Muscle of leg (tissue), 11 donors: ENCODE results near the gene PTEN. TPM values are rescaled to one million over a fixed set of nuclear protein-coding genes. Genes with fewer than 3 reads are reported as not detected.
A peak's percentile ranks its signal among the peaks of the same experiment; 100 is the strongest.
"Not testable (repeated sequence)": the region's sequence is repeated elsewhere in the genome, so short reads cannot be mapped to it uniquely, and the experiment has no call there.

Experiments
- DNase-seq: peaks from one replicate; pipeline ENCODE4 v3.0.0; 2013
- H3K27ac ChIP-seq: one replicate; pipeline ENCODE4 v1.5.1; 2013; ENCODE audit warnings: mild to moderate bottlenecking, low read length, control low read depth
- H3K27me3 ChIP-seq: one replicate; pipeline ENCODE4 v1.6.1; 2013; ENCODE audit warnings: low read length; ENCODE audit not compliant: control insufficient read depth, insufficient read depth
- H3K36me3 ChIP-seq: one replicate; pipeline ENCODE4 v1.6.1; 2013; ENCODE audit warnings: low read length; ENCODE audit not compliant: control insufficient read depth, insufficient read depth
- H3K4me1 ChIP-seq: one replicate; pipeline ENCODE4 v1.6.1; 2013; ENCODE audit warnings: low read length; ENCODE audit not compliant: control insufficient read depth, insufficient read depth
- H3K4me3 ChIP-seq: one replicate; pipeline ENCODE4 v1.5.1; 2013; ENCODE audit warnings: low read length, control low read depth
- H3K9me3 ChIP-seq: replicated peaks from 2 replicates; pipeline ENCODE4 v1.6.1; 2013; ENCODE audit warnings: low read depth, low read length; ENCODE audit not compliant: control insufficient read depth
- WGBS: methylation state at CpG from one replicate; pipeline ENCODE4 v1.1.5; 2013; ENCODE audit warnings: missing lambda C conversion rate; ENCODE audit not compliant: insufficient coverage; 5-methylcytosine and 5-hydroxymethylcytosine counted together
- polyA plus RNA-seq, 8 donors: library from polyadenylated mRNA; unstranded; fragments of 120-200 nt; gene quantifications; one replicate each; pipeline versions ENCODE4 v1.2.1 to v1.2.3, GENCODE V29; 2013; ENCODE audit warnings: inconsistent platforms in 1 of 8, low replicate concordance in 1 of 8; ENCODE audit not compliant: insufficient read length in 8 of 8, insufficient read depth in 1 of 8
- total RNA-seq: library from RNA; stranded (reverse); fragments of 120-200 nt; gene quantifications from one replicate; pipeline ENCODE4 v1.2.4, GENCODE V29; 2013

PTEN gene
- total and polyA plus RNA-seq, 9 donors: 34.3 to 81.7 (median 42.6) TPM

DNA sequence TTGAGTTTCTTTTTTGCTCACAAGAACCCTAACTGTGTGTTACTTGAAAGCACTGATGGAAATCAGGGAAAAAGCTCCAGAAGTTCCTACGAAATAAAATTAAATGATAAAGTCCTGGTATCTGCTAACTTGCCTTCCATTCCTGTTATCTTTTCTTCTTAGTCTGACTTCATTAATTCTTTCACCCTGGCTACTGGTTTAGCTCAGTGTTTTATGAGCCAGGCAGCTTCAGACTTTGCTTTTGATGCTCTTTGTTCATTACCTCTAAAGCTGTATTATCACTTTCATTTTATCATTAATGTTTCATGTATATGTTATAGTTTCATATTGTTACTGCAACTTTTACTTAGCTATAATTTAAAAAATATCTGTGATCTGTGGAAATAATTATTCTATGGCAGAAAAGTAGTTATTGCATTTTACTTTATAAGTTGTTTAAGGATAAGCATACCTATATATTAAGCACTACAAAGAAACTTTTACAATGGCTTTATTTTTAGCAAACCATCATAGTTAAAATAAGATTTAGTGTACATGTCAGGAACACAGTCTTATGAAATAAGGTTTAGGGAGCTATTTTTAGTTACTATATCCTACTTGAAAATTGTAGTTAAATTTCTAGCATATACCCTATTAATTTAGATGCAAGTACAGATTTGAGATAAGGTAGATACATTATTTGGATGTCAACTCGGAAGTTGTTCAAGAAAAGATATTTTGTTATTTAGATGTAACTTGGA is 19.3 kb downstream of the PTEN start:
- H3K4me1 ChIP-seq: no peaks in the 10 kb centered on the region
- H3K4me3 ChIP-seq: no peak overlapping the region
- no CpG with 5 or more reads among the region's 2 CpGs for WGBS
- peaks cover 3% of the 10 kb centered on the region for H3K36me3 ChIP-seq
- no peaks in the 10 kb centered on the region for H3K9me3 ChIP-seq
- H3K27ac ChIP-seq: no peak overlapping the region
- H3K27me3 ChIP-seq: no peaks in the 10 kb centered on the region
- no peak for DNase-seq

DNA sequence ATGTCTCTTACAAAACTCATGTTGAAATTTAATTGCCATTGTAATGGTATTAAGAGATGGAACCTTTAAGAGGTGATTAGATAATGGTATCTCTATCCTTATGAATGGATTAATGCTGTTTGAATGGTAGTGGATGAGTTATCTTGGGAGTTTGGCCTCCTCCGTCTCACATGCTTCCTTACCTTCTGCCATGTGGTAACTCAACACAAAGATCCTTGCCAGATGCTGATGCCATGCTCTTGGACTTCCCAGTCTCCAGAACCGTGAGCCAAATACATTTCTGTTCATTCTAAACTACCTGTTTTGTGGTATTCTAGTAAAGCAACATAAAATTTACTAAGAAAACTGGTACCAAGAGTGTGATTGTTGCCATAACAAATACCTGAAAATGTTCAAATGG is 23.2 kb downstream of the PTEN start:
- Histone ChIP-seq H3K4me1 (no peaks in the 10 kb centered on the region), H3K27ac (no peak overlapping the region), H3K9me3 (no peaks in the 10 kb centered on the region), H3K4me3 (no peak overlapping the region), H3K36me3 (peaks cover 3% of the 10 kb centered on the region), H3K27me3 (no peaks in the 10 kb centered on the region)
- WGBS: no CpG with 5 or more reads among the region's 2 CpGs
- DNase-seq: no peak

DNA sequence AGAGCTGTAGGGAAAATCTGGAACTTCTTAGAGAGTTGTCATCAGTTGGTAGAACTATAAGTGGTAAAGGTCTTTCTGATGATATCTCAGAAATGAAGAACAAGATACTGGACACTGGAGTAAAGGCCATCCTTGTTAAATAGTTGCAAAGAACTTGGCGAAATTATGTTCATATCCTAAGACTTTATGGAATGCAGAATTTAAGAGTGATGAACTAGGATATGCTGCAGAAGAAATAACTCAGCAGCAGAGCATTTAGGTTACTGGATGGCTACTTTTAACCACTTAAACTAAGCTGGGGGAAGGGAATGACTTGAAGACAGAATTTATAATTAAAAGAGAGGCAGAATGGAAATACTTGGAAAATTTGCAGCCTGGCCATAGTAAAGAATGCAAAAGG is 23.7 kb downstream of the PTEN start:
- Histone ChIP-seq H3K4me1 (no peaks in the 10 kb centered on the region), H3K27ac (no peak overlapping the region), H3K27me3 (no peaks in the 10 kb centered on the region), H3K36me3 (peaks cover 3% of the 10 kb centered on the region), H3K4me3 (no peak overlapping the region), H3K9me3 (no peaks in the 10 kb centered on the region)
- no peak for DNase-seq
- no CpG with 5 or more reads among the region's 1 CpG for WGBS

DNA sequence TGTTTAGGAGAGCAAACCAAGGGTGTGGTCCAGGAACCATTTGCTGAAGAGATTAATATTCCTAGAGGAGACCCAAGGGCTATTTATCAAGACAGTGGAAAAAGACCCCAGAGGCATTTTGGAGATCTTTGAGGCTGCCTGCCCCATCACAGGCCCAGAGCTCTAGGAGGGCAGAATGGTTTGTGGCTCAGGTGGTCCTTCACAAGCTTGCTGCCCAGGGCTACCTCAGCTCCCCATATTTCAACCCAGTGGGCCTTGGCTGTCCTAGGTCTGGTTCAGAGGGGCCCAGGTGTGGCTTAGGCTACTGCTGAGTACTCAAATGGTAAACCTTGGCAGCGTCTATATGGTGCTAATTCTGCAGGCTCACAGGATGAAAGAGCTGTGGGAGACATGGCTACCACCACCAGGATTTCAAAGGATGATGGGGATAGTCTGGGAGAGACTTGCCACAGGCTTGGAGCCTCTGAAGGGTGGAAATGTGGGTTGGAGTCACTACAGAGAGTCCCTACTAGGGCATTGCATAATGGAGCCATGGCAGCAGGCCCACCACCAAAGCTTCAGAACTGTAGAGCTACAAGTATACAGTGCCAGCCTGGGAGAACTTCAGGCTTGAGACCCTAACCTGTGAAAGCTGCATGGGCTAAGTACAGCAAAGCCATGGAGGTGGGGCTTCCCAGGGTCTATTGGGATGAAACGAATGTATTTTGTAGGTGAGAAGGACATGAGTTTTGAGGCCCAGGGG is 24.3 kb downstream of the PTEN start:
- H3K27ac ChIP-seq: no peak overlapping the region
- H3K36me3 ChIP-seq: peaks cover 3% of the 10 kb centered on the region
- H3K9me3 ChIP-seq: no peaks in the 10 kb centered on the region
- no peaks in the 10 kb centered on the region for H3K4me1 ChIP-seq
- no peaks in the 10 kb centered on the region for H3K27me3 ChIP-seq
- no peak for DNase-seq
- no peak overlapping the region for H3K4me3 ChIP-seq
- WGBS: 100% methylated on average over 2 of the region's 2 CpGs

DNA sequence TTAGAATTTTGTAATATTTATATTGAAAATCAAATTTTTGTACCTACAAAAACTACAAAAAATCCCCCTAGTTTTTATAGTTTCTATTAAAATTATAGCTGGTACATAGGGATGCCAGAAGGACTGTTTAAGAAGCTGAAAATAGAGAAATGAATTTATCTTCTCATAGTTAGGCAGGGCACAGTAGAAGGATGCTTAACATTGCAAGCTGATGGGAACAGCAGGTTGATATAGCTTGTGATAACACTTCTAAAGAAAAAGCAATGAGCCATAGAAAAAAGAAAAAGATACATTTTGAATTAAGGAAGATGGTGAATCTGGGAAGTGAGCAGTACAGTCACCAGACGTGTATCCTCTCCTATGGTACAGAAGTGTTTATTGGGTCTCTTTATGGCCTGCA is 32.0 kb downstream of the PTEN start:
- H3K27me3 ChIP-seq: no peaks in the 10 kb centered on the region
- WGBS: no CpG with 5 or more reads among the region's 1 CpG
- no peaks in the 10 kb centered on the region for H3K36me3 ChIP-seq
- H3K9me3 ChIP-seq: peaks cover 2% of the 10 kb centered on the region
- H3K4me3 ChIP-seq: no peak overlapping the region
- DNase-seq: no peak
- H3K27ac ChIP-seq: no peak overlapping the region
- no peaks in the 10 kb centered on the region for H3K4me1 ChIP-seq

DNA sequence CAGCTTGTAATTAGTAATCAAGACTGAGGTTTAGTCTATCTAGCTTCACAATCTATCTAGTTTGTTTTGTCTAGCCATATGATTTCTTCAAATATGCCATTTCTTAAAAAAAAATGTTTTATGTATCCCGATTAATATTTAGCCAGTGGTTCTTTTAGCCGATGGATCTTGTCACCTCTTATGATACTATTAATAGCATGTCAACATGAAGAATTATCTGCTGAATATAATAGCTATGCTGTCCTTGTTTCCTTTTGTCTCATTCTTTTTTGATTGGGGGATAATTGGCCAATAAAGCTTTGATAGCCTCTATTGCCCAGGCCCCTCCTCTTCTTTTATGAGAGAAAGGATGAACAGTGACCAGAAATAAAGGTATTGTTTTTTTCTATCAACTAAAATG is 32.8 kb downstream of the PTEN start:
- Histone ChIP-seq H3K27me3 (no peaks in the 10 kb centered on the region), H3K36me3 (no peaks in the 10 kb centered on the region), H3K9me3 (peaks cover 2% of the 10 kb centered on the region), H3K4me1 (no peaks in the 10 kb centered on the region), H3K27ac (no peak overlapping the region), H3K4me3 (no peak overlapping the region)
- no peak for DNase-seq
- WGBS: no CpG with 5 or more reads among the region's 2 CpGs

DNA sequence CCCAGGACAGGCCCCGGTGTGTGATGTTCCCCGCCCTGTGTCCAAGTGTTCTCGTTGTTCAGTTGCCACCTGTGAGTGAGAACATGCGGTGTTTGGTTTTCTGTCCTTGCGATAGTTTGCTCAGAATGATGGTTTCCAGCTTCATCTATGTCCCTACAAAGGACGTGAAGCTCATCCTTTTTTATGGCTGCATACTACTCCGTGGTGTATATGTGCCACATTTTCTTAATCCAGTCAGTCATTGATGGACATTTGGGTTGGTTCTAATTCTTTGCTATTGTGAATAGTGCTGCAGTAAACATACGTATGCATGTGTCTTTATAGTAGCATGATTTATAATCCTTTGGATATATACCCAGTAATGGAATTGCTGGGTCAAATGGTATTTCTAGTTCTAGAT is 34.5 kb downstream of the PTEN start:
- not testable (repeated sequence) for H3K4me3 ChIP-seq, H3K27ac ChIP-seq, H3K4me1 ChIP-seq, H3K27me3 ChIP-seq, DNase-seq, H3K36me3 ChIP-seq, H3K9me3 ChIP-seq
- WGBS: no CpG with 5 or more reads among the region's 8 CpGs

DNA sequence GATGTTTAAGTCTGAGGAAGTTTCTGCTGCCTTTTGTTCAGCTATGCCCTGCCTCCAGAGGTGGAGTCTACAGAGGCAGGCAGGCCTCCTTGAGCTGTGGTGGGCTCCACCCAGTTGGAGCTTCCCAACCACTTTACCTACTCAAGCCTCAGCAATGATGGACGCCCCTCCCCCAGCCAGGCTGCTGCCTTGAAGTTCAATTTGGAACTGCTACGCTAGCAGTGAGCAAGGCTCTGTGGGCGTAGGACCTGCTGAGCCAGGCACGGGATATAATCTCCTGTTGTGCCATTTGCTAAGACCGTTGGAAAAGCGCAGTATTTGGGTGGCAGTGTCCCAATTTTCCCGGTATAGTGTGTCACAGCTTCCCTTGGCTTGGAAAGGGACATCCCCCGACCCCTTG is 40.0 kb downstream of the PTEN start:
- Histone ChIP-seq H3K36me3 (peaks cover 15% of the 10 kb centered on the region), H3K9me3 (peaks cover 15% of the 10 kb centered on the region)
- H3K4me3 ChIP-seq, H3K27ac ChIP-seq, H3K4me1 ChIP-seq, H3K27me3 ChIP-seq, DNase-seq: not testable (repeated sequence)
- WGBS: 94% methylated on average over 8 of the region's 8 CpGs

DNA sequence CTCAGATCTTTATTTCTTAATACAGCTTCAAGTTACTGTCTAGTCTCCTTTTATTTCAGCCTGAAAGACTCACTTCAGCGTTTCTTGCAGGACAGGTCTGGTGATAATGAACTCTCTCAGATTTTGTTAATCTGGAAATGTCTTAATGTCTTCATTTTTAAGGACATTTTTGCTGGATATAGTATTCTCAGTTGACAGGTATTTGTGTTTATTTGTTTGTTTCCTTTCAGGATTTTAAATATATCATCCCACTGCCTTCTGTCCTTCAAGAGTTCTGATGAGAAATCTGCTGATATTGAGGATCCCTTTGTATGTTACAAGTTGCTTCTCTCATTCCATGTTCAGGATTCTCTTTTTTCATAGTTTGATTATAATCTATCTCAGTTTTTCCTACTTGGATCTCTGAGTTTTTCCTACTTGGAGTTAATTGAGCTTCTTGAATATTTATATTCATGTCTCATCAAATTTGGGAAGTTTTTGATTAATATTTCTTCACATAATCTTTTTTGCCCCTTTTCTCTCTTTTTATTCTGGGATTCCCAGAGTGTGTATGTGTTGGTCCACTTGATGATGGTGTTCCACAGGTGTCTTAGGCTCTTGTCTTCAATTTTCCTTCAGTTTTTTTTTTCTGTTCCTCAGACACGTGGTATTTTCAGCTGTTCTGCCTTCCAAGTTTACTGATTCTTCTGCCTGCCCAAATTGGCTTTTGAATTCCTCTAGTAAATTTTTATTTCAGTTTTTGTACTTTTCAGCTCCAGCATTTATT is 49.9 kb downstream of the PTEN start:
- no peak overlapping the region for H3K27ac ChIP-seq
- no peak overlapping the region for H3K4me3 ChIP-seq
- H3K27me3 ChIP-seq: no peaks in the 10 kb centered on the region
- WGBS: no CpG with 5 or more reads among the region's 2 CpGs
- peaks cover 4% of the 10 kb centered on the region for H3K36me3 ChIP-seq
- H3K9me3 ChIP-seq: peaks cover 30% of the 10 kb centered on the region
- H3K4me1 ChIP-seq: peaks cover 2% of the 10 kb centered on the region
- DNase-seq: peak; percentile 31

DNA sequence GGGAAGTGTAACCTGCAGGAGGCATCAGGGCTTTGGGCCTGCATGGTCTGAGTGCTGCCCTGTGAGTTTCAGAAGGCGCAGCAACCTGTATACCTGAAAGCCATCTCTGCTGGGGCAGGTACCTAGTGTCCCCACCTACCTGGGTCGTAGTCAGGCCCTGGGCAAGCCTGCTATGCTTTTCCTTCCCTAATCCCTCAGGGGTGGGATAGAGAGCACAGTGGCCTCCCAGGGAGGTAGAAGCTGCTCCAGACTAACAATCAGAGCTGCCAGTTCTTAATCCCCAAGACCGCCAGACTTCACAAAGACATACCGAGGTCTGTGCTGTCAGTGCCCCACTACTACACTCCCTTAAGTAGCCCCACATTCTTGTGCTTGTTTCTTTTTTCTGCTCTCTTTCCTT is 52.0 kb downstream of the PTEN start:
- DNase-seq: no peak
- H3K36me3 ChIP-seq: peaks cover 4% of the 10 kb centered on the region
- no peak overlapping the region for H3K27ac ChIP-seq
- H3K4me3 ChIP-seq: no peak overlapping the region
- peaks cover 2% of the 10 kb centered on the region for H3K4me1 ChIP-seq
- H3K9me3 ChIP-seq: peaks cover 27% of the 10 kb centered on the region
- H3K27me3 ChIP-seq: no peaks in the 10 kb centered on the region
- WGBS: 90% methylated on average over 2 of the region's 4 CpGs
